Stimulated activated CD4-positive, alpha-beta T cell treated with anti-CD3 and anti-CD28 coated beads, TNF-alpha, amount 100 ng/mL, for 4 hours (primary cell): Measurements from ENCODE around the gene DCTN3.
"Not testable (repeated sequence)": the region's sequence is repeated elsewhere in the genome, so short reads cannot be mapped to it uniquely, and the experiment has no call there.

Experiments used
- DNase-seq, 3 experiments: peaks; one replicate each; pipeline ENCODE4 v3.0.0-alpha.2; 2020; ENCODE audit warnings: low read depth in 3 of 3

Gene DCTN3

GRCh38 chr9:34647084-34647403 lies 26.7 kb upstream of the DCTN3 start:
- DNase-seq = no peak

GRCh38 chr9:34646211-34647083 lies 26.2 kb upstream of the DCTN3 start, which contains the start of gene GALT:
Gene GALT (plus strand): TSS chr9:34646675. CDS start chr9:34646705, 30 bp downstream.
- peak; percentile 95 to 98 (median 97) for DNase-seq

DNA sequence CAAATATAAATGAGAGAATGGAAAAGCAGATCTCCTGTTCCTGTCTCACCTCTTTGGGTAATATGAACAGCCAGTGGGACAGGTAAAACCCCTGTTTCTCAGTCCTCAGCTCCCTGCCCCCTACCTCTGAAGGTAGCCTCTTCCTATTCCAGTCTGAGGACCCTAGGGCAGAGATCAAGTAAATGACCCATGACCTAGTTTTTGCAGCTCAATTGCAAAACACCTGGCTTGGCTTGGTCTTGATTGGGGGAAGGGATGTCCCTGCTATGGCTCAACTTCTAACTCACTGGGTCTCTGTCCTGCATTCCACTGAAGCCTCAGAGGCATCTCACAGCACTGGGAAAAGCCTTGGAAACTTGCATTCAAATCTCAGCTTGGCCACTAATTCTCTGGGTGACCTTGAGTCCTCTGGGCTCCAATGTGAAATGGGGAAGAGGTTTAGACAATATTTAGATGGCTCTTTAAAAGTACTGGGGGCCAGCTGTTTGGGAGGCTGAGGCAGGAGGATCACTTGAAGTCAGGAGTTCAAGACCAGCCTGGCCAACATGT lies 24.5 kb upstream of the DCTN3 start:
- no peak for DNase-seq

DNA sequence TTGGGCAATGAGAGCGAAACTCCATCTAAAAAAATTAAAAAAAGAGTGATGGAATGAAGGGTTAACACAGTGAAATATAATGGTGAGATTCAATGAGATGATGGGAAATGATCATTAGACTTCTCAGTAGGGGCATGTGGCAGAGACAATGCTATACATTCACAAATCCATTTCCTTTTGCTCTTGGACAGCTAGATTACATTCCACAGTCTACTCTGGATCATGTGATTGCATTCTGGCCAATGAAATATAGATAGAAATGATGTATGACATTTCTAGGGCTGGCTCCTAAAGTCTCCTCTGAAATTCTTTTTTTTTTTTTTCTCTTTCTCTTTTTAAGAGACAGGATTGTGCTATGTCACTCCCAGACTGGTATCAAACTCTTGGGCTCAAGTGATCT lies 22.4 kb upstream of the DCTN3 start:
- no peak for DNase-seq

GRCh38 chr9:34639322-34639721 lies 19.0 kb upstream of the DCTN3 start:
- not testable (repeated sequence) for DNase-seq

DNA sequence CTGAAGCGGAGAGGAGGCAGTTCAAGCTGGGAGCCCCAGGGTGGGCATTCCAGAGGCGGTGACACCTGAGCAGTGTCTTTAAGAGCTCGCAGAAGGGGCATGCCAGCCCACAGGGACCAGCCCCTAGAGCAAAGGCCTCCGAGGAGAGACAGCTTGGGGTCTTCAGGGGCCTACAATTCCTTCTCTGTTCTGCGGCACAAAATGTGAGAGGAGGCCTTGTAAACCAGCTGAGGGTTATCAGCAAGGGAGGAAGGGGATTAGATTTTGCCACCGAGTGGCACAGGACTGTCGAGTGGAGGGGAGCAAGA lies 17.8 kb upstream of the DCTN3 start:
- DNase-seq = no peak

DNA sequence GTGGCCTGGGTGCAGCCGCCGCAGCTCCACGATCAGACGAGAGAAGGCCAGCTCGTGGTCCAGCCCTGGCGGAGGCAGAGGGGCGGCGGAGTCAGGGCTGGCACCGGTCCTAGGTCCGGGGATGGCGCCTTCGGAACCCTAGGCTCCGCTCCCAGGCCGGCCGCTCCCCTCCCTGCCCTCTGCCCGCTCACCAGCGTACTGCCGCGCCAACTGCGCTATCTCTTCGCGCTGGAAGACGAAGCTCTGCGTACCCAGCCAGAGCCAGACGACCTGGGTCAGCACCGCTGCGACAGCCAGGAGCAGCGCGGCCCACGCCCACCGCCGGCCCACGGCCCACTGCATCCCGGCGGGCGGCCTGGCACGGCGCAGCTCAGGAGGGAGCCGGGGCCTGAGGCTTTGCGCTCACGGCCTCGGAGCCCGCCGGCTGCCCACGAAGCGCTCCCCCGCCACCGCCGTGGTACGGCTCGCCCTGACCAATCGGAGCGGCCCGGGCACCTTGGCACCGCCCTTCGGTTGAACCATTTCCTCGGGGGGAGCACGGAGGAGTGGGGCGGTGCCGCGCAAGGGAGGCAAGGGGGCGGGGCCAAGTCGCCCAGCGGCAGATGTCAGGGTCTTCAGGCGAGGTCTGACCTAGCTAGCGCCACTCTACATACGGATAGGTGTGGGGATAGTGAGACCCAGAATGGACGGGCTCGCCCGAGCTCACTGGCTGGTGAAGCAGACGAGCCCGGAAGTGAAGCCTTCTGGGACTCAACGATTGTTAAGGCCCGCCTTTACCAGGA lies 17.3 kb upstream of the DCTN3 start, which contains the start of gene SIGMAR1:
TSS of gene SIGMAR1 (minus strand) at position 432 of the 782 bp plus-strand sequence. CDS start at position 342, 90 bp downstream.
- DNase-seq = peak; percentile 89 to 94 (median 92)

DNA sequence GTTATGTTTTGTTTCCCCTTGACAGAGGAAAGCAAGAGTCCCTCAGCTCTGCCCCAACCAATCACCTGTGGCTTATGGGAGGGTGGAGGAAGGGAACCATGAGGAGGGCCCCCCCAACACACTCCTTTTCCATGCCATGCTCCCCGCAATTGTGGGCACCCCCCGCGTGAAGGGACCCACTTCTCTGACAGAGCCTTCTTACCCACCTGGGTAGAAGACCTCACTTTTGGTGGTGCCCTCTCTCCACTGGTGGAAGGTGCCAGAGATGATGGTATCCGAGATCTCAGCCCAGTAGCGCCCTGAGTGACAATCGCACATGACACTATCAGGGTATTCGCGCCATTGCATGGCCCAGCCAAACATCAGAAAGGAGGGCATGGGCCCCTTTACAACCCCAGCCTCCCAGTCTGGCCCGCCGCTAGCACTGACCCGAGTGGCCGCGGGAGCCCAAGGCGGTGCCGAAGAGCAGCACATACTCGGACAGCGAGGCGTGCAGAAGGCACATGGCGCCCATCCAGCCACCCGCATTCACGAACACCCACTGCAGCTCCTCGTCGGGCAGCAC lies 16.6 kb upstream of the DCTN3 start:
- DNase-seq = no peak

DNA sequence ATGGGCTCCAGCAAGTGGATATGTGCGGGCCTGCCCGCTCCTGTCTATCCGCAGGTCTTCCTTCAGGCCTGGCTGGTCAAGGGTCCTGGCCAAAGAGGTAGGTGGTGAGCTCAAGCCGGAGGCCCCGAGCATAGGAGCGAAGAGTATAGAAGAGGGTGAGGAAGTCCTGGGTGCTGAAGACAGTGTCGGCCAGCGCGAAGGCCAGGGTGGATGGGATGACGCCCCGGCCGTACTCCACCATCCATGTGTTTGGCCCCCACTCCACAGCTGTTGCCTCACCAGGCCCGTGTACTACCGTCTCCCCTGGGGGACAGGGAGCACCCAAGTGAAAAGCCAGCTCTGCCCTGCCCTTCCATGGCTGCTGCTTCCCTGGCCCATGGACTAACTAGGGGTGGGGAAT lies 15.3 kb upstream of the DCTN3 start:
- DNase-seq = no peak

DNA sequence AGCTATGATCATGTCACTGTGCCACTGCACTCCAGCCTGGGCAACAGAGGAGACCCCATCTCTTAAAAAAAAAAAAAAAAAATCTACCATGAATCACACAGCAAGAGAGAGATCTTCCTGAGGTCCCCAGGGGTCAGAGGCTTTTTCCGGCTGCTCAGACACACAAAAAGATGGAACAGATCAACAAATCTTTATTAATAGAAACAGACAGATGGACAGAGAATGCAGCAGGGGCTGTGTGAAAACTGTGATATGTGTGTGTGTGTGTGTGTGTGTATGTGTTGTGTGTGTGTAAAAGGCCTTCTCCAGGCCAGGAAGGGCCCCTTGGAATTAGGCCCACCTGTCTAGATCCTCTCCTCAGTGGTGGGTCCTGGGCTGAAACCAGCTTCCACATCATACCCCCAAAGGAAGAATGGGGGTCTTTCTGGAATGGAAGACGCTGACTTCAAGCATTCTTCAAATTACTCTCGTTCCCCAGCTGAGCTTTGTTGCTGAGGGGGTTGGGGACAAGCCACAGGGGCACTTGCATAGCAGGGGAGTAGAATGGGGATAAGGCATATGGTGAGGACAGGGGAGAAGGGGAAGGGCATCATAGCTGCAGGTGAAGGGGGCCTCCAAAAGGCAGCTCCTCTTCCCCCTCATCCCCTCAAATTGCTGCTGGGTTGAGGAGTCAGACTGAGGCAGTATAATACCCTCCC lies 14.4 kb upstream of the DCTN3 start:
- DNase-seq = no peak

GRCh38 chr9:34633851-34634550 lies 13.7 kb upstream of the DCTN3 start:
- peak in 2 of 3 experiments; percentile 52 to 56 for DNase-seq

GRCh38 chr9:34633166-34633565 lies 12.9 kb upstream of the DCTN3 start:
- DNase-seq = no peak

DNA sequence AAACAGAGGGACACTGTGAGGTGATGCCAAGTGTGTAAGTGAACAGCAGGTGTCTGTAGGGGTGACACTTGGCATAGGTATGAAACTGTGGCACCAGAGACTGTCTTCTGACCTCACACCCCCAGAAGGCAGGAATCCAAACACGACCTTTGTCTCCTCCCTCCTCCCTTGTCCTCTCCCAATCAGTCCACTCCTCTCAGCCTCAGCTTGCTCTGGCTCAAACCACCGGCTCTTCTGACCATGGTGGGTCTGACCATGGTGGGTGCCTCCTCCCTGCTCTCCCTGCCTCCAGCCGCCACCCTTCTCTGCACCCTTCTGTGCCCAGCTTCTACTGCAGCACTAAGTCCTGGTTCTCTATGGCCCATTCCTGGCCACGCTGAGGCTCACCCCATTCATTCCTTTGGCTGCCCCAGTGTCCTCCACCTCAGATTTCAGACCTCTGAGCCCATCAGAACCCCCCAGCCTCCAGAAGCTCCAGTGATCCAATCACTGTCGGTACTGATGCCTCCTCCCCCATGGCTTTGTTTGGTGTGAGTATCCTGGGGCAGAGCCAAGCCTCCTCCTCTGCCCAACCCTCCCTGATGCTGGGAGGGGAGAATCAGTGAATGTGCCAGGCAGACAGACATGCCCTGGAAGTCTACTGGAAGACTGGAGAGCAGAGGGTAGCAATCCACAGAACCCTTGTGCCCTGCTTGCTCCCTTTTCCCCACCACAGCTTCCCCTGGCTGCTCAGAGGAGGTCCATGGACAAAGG lies 10.3 kb upstream of the DCTN3 start:
- no peak for DNase-seq

DNA sequence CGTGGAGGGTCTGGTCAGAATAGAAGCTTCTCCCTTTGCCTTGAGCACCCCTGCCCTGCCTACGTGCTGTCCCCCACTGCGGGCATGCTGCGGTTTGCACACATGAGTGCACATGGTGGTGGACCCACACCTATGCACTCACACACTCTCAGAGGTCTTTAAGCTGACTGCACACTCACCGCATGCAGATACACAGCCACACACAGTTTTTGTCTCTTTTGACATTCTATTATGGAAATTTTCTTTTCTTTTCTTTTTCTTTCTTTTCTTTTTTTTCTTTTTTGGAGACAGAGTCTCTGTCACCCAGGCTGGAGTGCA lies 9.2 kb upstream of the DCTN3 start:
- no peak for DNase-seq

DNA sequence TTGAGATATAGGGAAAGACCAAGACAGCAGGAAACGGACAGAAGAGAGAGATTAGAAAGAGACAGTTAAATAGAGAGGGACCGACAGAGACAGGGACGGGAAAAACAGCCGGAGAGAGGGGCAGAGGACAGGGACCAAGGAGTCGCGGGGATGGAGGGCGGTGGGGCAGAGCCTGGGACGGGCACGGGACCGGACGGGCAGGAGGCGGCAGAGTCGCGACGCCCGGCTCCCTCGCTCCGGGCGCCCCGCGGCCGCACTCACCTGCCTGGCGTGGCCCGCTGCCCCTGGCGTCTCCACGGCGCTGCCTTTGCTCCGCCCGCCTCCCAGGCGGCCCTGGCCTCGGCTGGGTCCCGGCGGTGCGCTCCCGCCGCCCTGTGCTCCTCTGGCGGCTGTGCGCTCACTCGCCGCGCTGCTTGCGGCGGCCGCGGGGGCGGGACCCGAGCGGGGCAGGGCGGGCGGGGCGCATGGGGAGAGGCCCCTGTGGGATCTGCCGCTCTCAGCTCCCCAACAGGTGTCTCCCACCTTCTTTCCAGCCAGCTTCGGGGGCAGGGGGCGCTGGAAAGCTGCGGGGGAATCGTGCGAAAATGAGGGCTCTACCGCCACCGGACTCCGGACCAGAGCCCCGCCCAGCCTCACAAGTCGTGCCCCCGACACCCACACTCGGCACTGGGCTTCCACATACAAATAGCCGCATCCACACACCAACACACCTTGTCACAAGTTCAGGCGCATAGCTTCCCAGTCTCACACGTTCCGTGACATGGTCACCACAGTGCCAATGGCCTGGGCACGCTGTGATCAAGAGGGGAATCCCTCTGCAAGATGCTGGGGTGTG lies 8.6 kb upstream of the DCTN3 start, which contains the start of gene ARID3C:
TSS of gene ARID3C (minus strand) at position 411 of the 835 bp plus-strand sequence. CDS start 1,052 bp downstream, outside the sequence.
- DNase-seq = no peak

- no peak for DNase-seq
Measured at GRCh38 chr9:34627716-34628655, 7.7 kb upstream of the DCTN3 start.

GRCh38 chr9:34625186-34625486 lies 4.8 kb upstream of the DCTN3 start:
- no peak for DNase-seq

GRCh38 chr9:34624475-34625185 lies 4.3 kb upstream of the DCTN3 start:
- DNase-seq = no peak
